GM21825 (cell line): ENCODE results near the gene MMRN2.
"Not testable (repeated sequence)": the region's sequence is repeated elsewhere in the genome, so short reads cannot be mapped to it uniquely, and the experiment has no call there.

ENCODE experiments used
- ATAC-seq: cut with Tn5 transposase; IDR thresholded peaks from one replicate; pipeline ENCODE4 v1.9.1; 2021; ENCODE audit warnings: mild to moderate bottlenecking, moderate library complexity; ENCODE audit not compliant: unreplicated experiment

Gene MMRN2

DNA sequence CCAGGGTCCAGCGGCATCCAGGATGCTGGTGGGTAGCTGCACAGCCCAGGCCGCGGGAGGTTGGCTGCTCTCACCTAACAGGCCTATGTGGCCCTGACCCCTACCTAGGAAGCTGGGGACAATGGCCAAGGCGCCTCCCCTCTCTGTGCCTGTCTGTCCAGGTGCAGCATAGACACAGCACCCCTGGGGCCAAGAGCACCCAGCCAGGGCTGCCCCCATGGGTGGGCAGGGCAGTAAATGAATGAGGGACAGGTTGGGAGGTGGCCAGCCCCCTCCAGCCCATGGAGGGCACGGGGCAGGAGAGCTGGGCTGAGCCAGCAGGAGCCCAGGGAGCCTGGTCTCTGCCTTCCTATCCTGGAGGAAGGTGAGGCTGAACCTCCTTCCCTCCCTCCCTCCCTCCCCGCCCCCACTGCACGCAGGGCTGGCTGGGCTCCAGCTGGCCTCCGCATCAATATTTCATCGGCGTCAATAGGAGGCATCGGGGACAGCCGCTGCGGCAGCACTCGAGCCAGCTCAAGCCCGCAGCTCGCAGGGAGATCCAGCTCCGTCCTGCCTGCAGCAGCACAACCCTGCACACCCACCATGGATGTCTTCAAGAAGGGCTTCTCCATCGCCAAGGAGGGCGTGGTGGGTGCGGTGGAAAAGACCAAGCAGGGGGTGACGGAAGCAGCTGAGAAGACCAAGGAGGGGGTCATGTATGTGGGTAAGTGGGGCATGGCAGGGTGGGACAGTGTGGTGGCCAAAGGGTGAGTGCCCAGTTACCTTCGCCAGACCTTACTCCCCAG, 893 bp upstream of the MMRN2 start, which contains the start of gene SNCG:
TSS of gene SNCG (plus strand) at position 484 of the 785 bp plus-strand sequence. CDS start at position 583, 99 bp downstream.
- no peak for ATAC-seq

DNA sequence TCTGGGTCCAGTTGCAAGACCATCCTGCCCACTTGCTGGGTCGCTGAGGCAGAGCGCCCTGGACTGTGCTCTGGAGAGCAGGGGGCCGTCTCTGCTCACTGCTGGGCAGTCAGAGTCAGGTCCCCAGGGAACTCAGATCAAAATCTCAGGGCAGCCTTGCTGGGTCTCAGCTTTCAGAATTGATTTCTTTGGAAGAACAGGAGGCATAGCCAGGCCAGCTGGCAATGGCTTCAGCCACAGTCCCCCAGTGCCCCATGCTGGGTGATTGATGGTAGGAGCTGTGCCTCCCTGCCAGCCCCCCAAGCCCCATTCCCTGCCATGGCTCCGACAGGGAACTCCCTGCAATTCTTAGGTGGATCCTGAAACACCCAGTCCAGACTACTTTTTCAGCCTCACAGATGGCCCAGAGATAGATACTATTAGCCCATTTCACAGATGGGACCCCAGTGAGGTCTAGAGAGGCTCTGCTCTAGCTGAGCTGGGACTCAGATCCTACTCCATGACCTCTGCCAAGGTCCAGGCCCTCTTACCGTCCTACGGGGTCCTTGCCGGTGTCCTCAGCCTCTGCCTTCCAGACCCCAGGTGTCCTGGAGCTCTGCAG, 467 bp downstream of the MMRN2 start:
- no peak for ATAC-seq

DNA sequence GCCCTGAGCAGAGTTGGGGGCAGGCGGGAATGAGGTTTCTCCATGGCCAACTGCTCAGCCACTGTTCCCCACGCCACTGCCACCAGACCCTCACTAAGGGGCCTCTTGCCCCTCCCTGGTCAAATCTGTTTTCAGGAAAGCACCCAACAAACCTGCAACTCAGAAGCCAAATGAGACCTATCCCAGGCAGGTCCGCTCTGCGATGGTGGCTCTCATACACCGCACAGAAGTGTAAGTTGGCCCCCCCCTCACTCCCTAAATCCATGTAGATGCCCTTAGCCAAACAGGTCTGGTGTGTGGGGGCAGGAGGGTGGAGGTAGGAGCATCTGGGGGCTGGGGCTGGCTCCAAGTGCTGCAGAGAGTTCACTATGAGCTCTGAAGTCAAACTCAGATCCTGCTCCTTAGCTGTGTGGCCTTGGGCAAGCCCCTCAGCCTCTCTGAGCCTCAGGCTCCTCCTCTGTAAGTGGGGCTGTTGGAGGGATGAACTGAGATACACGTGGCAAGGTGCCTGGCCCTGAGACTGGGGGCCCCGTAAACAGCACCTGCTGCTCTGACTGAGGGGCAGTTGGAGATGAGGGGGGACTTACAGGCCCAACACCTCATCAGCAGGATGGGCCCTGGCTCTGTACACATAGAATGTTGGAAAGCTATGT, 1.1 kb downstream of the MMRN2 start:
- no peak for ATAC-seq

DNA sequence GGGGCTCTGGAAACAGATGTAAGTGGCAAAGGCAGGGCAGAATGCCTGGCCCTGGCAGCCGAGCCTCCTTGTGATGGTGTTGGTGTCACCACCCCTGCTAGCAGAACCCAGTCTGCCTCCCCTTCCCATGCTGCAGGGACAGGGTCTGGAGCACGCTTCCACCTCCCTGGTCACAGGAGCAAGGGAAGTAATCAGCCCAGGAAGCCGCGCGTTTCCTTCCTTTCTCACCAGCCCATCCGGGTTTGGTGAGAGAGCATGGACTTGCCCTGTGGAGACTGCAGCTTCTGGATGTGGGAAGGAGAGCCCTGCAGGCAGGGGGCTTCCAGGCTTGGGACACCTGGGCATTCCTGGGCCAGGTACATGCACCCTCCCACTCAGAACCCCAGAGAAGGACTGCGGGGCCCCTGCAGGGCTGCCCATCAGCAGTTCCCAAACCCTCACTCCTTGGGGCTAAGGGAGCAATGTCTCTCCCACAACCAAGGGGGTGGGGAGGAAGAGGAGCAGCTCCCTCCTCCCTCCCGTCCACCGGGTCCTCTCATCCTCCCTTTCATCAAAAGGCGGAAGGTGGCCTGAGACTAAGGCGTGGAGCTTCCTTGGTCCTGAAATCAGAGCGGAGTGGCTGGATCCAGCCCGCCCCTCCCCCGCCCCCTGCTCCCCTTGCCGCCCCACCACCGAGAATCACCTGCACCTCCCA, 1.8 kb downstream of the MMRN2 start:
- ATAC-seq: no peak

DNA sequence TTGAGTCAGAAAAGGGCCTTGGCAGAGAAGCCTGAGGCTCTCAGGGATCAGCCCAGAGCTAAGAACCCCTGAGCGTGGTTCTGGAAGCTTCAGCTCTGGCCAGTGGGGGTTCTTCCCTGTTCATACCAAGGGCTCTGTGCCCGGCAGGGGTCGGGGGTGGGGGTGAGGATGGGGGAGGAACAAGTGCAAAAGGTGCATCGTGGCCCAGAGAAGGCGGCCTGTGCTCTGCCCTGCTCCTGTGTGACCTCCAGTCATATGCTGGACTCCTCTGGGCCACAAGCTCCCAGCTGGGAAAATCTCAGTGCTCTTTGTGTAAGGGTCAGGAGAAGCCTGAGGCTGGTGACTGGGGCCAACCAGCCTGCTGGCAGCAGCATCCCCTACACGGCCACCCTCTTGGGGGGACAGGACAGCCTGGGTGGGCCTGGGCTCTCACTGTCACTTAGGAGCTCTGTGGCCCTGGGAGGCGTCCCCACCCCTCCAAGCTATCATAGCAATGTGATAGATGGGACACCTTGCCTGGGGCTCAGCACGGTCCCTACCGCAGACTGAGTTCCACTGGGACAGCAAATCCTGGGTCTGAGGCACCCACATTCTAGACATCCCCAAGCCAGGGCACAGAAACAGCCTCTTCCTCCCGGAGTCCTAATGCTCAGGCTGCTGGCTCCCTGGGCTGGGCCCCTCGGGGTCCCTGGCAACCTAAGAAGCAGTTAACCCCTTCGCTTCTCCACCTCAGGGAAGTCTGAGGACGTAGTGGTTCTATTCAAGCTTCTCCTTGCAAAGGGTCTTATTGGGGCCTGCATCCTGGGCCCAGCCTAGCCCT, 2.5 kb downstream of the MMRN2 start:
- no peak for ATAC-seq

DNA sequence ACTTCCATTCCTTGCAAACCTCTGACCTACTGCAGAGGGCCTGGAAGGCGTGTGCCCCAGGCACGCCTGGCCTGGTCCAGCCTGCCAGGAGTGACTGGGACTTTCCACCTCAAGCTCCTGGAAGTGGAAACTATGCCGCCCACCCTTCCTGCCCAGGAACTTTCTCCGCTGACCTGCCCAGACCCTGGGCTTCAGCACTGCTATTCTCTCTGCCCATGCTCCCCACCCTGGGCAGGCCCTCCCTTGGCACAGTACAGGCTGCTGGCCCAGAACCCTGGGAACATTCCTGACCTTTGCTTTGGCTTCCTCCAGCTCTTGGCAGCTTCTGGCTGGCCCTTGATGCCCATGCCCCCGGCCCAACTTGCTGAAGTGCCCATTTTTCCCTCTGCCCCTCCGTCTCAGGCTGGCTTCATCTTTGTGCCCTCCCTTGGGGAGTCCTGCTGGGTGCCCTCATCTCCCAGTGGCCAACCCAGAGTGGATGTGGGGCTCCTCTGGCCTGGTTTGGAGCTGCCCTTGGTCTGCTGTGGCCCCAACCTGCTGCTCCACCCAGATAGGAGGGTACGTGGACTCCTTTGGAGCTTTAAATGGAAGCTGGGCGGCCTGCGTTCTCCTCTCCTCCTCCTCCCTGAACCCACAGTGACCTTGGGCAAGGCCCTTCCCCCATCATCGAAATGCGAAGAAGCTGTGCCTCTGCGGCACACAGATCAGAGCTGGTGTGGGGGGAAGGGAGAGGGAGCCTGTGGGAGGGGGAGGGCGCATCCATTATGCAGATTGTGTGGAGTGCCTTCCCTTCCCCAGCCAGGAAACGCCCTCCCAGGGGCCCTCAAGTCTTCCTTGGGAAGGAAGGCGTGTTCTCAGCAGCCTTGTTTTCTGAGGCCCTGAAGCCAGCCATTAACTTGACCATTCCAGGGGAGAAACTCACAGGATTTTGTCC, 3.4 kb downstream of the MMRN2 start:
- ATAC-seq: no peak

DNA sequence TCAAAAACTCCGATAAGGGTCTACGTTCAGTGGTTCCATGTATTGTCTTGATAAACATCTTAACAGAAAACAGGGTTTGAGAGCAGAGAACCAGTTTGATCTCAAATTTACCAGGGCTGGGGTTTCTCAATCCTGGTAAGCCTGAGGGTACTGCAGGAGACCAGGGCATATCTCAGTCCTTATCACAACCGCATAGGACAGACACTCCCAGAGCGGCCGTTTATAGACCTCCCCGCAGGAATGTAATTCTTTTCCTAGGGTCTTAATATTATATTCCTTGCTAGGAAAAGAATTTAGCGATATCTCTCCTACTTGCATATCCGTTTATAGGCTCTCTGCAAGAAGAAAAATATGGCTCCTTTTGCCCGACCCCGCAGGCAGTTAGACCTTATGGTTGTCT, 4.7 kb downstream of the MMRN2 start:
- ATAC-seq: not testable (repeated sequence)

DNA sequence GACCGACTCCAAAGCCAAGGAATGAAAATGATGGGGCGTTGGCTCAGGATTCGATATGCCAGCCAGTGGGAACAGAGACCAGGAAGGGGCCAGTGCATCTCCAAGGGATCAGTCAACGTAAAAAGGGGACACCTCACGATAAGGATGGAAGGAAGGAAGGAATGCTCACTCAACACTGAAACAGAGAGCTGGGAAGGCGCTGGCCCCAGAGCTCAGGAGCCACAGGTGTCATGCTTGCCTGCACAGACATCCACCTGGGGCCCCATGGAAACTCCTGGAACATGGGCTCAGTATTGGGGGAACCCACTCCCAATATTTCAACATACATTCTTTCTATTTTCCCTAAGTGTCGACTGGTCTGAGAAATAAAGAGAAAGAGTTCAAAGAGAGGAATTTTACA, 5.3 kb downstream of the MMRN2 start:
- no peak for ATAC-seq

DNA sequence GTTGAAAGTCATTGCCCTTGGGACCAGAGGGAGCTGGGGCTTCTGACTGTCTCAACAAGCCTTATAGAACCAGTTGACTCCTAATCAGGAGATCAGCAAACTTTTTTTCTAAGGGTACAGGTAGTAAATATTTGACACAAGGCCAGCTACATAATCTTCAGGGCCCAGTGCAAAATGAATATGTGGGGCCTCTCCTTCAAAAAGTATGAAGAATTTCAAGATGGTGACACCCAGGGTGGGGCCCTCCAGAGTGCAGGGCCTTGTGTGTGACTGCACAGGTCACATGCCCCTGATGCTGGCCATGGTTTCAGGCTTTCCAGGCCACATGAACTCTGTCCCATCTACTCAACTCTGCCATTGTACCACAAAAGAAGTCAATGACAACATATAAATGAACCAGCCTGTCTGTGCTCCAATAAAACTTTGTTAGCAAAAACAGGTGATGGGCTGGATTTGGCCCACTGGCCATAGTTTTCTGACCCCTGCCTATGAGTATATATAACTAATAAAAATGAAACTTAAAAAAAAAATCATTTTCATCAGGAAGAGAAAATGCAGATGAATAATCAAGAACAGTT, 6.1 kb downstream of the MMRN2 start:
- no peak for ATAC-seq

DNA sequence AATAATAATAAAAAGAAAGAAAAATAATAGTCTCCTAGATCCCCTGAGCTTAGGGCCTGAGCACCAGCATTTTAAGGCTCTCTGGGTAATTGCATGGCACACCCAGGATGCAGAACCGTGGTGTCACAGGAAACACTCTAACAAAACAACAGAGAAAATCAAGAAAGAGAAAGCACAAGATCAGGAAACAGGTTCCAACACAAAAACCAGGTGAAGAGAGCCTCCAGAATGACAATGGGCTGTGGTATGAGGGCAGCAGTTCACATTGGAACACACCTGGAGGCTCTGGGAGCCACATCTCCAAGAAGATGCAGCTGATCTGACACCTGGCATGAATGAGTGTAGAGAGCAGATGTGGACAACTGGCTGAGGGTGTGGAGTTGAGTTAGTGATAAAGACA, 7.1 kb downstream of the MMRN2 start:
- ATAC-seq: no peak

DNA sequence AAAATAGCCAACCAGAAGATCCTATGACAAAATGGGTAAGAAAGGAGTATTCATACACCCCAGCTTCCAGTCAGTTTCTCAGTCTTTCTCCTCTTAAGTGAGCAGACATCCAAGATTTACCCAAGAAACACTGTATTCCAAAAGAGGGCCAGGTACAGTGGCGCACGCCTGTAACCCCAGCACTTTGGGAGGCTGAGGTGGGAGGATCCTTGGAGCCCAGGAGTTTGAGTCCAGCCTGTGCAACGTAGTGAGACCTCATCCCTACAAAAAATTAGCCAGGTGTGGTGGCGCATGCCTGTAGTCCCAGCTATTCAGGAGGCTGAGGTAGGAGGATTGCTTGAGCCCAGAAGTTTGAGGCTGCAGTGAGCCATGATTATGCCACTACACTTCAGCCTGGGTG, 9.6 kb downstream of the MMRN2 start:
- ATAC-seq: not testable (repeated sequence)

DNA sequence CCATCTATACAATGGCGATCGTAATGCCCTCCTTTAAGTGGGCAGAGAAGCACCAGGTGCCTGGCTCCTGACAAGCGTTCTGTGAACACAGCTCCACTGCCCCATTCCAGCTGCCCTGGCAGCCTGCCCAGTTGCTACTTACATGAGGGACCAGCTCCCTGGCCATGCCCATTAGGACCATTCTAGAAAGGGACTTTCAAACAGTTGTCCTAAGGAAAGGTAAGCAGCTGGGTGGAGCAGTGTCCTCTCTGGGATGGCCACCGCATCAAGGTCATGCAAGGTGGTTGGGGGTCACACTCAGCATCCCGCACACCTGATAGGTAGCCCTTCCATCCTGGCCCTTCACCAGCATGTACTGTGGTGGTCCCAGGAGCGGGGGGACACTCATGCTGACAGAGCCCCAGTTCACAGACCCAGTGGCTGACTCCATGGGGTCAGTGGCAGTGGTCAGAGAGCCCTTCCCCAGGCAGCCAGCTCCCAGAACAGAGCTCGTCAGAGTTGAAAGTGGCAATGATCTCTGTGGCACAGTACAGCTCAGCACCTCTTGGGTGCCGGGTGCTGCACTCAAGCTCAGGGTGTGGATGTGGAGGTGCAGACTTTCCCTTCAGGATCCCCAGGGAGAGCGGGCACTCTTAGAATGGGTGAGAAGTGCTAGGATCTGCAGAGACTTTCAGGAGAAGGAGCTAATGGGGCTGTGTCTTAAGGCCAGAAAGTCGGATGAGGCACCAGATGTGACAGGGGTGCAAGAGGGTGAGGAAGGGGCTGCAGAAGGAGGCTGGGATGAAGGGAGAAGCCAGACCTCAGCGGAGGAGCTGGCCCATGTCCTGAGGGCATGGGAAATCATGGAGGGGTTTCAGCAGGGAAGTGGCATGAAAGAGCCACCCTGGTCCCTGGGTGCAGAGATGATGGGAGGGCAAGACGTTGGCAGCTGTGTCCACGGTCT, 10.9 kb downstream of the MMRN2 start:
- ATAC-seq: no peak

DNA sequence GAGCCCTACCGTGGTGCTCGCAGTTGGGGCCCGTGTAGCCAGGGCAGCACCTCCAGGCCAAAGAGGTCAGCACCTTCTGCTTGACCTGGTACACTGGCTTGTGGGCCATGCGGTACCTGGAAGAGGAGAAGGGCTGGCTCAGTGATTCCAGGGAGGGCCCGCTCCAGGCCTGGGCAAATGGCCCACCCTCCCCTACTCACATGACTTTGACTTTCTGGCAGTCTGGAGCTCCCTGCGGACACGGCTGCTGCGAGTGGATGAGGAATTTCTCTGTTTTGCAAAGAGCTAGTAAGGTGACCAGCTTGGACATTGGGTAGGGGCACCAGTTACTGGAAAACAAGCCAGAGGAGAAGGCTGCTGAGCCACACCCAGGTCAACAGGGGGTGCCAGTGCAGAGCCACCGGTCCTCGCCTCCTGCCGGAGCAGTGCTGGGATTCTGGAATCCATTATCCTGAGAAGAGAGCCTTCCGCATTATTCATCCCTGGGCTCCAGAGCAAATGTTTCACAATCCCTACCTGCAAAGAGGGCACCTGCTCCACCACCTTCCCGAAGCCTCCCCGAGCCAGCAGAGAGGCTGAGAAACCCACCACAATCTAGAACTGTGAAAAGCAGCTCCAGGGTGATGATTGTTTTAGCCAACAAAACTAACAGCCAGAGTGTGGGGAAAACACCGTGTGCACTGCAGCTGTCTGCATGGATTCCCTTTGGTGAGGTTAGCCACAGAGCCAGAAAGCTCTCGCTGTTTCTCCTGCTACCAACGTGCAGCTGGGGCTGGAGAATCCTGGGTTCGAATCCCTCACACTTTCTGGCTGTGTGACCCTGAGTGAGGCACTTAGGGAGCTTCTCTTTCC, 11.8 kb downstream of the MMRN2 start:
- ATAC-seq: no peak

DNA sequence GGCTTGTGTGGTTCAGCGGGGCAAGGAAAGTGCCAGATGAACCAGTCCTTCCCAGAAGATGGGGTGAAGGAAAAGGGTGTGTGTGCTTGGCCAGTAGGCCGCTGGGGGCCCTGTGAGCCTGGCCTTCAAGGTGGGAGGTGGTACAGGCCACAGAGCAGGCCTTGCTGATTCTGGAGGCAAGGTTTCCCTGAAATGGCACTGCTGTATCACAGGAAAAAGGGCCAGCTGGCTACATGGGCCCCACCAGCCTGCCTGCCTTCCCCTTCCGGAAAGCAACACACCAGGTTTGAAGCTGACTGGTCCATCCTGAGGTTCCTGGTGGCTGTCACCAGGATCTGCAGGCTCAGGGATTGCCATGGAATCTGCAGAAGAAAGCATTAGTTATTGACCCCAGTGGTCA, 12.5 kb downstream of the MMRN2 start:
- ATAC-seq: no peak

DNA sequence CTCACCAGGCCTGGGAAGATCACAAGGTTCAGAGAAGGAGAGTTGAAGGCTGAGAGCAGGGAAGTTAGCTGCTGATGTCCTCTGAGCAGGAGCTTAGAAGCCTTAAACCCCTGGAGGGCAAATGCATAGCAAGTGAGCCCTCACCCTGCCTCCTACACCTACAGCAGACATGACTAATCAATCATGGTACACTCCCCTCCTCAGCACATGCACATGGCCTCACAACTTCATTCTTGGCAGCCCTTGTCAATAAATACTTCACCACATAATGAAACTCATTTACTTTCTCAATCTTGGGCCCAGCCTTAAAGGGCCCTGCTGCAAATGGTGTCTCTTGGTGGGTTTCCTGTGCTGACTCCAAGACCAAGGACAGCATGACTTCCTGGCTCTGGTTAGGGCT, 12.9 kb downstream of the MMRN2 start:
- ATAC-seq: no peak

DNA sequence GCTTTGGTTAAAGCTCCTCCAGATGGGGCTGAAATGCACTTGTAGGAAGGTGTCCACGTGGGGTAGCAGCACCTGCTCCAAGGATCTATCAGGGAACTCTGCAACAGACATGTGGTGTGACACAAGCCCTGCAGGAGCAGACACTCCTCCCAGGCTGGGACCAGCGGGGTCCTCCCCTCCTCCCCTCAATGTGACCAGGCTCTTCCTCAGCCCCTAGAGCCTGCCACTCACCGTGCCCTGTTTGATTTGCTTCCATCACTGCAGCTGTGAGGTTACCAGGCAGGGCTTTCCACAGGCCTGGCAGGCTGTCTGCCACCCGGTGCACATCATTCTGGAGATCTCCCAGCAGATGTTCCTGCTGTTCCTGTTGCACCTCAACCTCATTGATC, 13.4 kb downstream of the MMRN2 start:
- no peak for ATAC-seq

DNA sequence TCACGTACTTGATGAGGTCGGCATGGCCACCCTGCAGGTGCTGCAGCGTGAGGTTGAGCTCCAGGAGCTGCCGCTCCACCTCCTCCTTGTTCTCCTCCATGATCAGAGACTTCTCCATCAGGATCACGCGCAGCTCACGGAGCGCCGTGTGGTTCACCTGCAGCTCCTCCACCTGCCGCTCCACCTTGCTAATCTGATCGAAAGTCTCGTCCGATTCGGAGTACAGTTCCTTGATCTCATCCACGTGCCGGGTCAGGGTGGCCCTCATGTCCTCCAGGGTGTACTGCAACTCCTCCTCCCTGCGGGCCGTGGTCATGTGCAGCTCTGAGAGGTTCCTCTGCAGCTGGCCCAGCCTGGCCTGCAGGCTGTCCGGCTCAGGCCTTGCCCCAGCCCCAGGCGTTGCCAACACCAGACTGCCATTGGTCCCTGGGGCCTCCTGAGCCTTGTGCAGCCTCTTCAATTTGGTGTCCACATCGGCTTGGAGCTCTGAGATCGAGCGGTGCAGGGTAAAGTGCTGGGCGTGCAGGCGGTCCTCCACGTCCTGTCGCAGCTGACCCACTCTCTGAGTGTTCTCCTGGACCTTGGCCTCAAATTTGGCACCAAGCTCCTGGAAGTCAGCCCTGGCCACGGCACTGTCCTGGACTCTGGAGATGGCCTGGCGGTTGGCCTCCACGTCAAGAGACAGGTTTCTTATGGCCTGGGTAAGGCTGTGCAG, 13.9 kb downstream of the MMRN2 start:
- ATAC-seq: no peak
